K562 (cell line): ENCODE measurements around the gene GRB10. TPM values are rescaled to one million over a fixed set of nuclear protein-coding genes. Genes with fewer than 3 reads are reported as not detected.

Experiments used
- BMI1 ChIP-seq: fragments of 150-350 bp; IDR thresholded peaks from 2 replicates; pipeline ENCODE4 v1.6.1; 2014; ENCODE audit warnings: low read length
- BRD9 ChIP-seq: fragments of 450-650 bp; IDR thresholded peaks from 2 replicates; pipeline ENCODE4 v1.6.1; 2018; ENCODE audit warnings: low read depth; ENCODE audit not compliant: partially characterized antibody
- HDAC2 ChIP-seq: fragments of 450-650 bp; IDR thresholded peaks from 2 replicates; pipeline ENCODE4 v1.6.1; 2016; ENCODE audit warnings: mild to moderate bottlenecking
- JUNB ChIP-seq: fragments of 450-650 bp; formaldehyde crosslinking; conservative IDR thresholded peaks from 2 replicates; pipeline ENCODE4 v1.4.0; 2020; ENCODE audit warnings: mild to moderate bottlenecking
- MAFG ChIP-seq: fragments of 450-650 bp; conservative IDR thresholded peaks from 2 replicates; pipeline ENCODE4 v1.6.1; 2016; ENCODE audit warnings: missing genetic modification characterization, missing compliant biosample characterization
- MTA2 ChIP-seq: fragments of 450-650 bp; IDR thresholded peaks from 2 replicates; pipeline ENCODE4 v1.6.1; 2016; ENCODE audit warnings: low read depth
- POLR3A ChIP-seq: IDR thresholded peaks from 2 replicates; pipeline ENCODE4 v1.6.1; 2011; ENCODE audit warnings: borderline replicate concordance, mild to moderate bottlenecking, moderate library complexity; ENCODE audit not compliant: insufficient read length, insufficient read depth; ENCODE audit errors: extremely low read depth
- RNF2 ChIP-seq: sonication (generic); IDR thresholded peaks from 2 replicates; pipeline ENCODE4 v1.6.1; 2016
- SMARCA4 ChIP-seq: fragments of 450-650 bp; IDR thresholded peaks from 2 replicates; pipeline ENCODE4 v1.6.1; 2016
- SRSF7 ChIP-seq: fragments of 200-400 bp; formaldehyde crosslinking; optimal IDR thresholded peaks from 2 replicates; pipeline ENCODE3; 2017; ENCODE audit warnings: mild to moderate bottlenecking, low read depth, low read length
- TAF1 ChIP-seq: IDR thresholded peaks from 2 replicates; pipeline ENCODE4 v1.6.1; 2011; ENCODE audit warnings: mild to moderate bottlenecking, low read length, moderate library complexity; ENCODE audit not compliant: insufficient read depth, control insufficient read depth, severe bottlenecking; ENCODE audit errors: extremely low read depth
- TRIM24 ChIP-seq, 2 experiments: fragments of 450-650 bp; IDR thresholded peaks; 2 replicates each; pipeline ENCODE4 v1.6.1; 2016
- WHSC1 ChIP-seq: IDR thresholded peaks from one replicate; pipeline ENCODE4 v1.6.1; 2012; ENCODE audit warnings: low read length, control low read depth, inconsistent platforms
- ZBTB49 ChIP-seq: sonication (generic); formaldehyde crosslinking; IDR thresholded peaks from 2 replicates; pipeline ENCODE4 v1.8.0; 2022; ENCODE audit warnings: missing genetic modification reagents, mild to moderate bottlenecking, borderline replicate concordance
- ZBTB7A ChIP-seq: IDR thresholded peaks from 2 replicates; pipeline ENCODE4 v1.6.1; 2011; ENCODE audit warnings: low read depth, mild to moderate bottlenecking, low read length, moderate library complexity, borderline replicate concordance; ENCODE audit not compliant: control insufficient read depth
- ZFP1 ChIP-seq: fragments of 450-650 bp; formaldehyde crosslinking; IDR thresholded peaks from 2 replicates; pipeline ENCODE4 v1.4.0; 2020; ENCODE audit warnings: mild to moderate bottlenecking, mixed read lengths
- ZNF134 ChIP-seq: fragments of 250-450 bp; sonication (Bioruptor Pico); conservative IDR thresholded peaks from 2 replicates; pipeline ENCODE4 v1.4.0; 2020
- ZNF436 ChIP-seq: fragments of 250-450, 450-650 bp; sonication (Bioruptor Pico); formaldehyde crosslinking; IDR thresholded peaks from 2 replicates; pipeline ENCODE4 v1.7.0; 2020; ENCODE audit warnings: mild to moderate bottlenecking
- ZNF583 ChIP-seq: fragments of 250-450 bp; sonication (Bioruptor Pico); IDR thresholded peaks from 2 replicates; pipeline ENCODE4 v1.4.0; 2020
- ZNF695 ChIP-seq: fragments of 450-650 bp; formaldehyde crosslinking; IDR thresholded peaks from 2 replicates; pipeline ENCODE4 v1.4.0; 2020; ENCODE audit warnings: mild to moderate bottlenecking, moderate library complexity
- ZNF780A ChIP-seq: fragments of 250-450 bp; sonication (Bioruptor Pico); IDR thresholded peaks from 2 replicates; pipeline ENCODE4 v1.5.0; 2021; ENCODE audit warnings: mild to moderate bottlenecking
- polyA plus RNA-seq, 8 experiments: library from polyadenylated mRNA; depleted of rRNA in 4 of 8; stranded (reverse) in 5 of 8; unstranded in 3 of 8; fragments of >200 nt; fragmentation: Nextera tagmentation in 2 of 8; fragmentation: Illumina TruSeq in 1 of 8; extraction: Ambion mirVana in 2 of 8; extraction: Trizol in 1 of 8; gene quantifications; 2 replicates each; pipeline versions ENCODE4 v1.2.1 to v1.2.3, GENCODE V29; 2011 to 2014; ENCODE audit warnings: inconsistent platforms in 1 of 8, missing spikeins in 1 of 8
- total RNA-seq, 7 experiments: library from RNA; depleted of rRNA in 6 of 7; stranded (reverse); fragments of >200 nt in 6 of 7; fragmentation: Illumina TruSeq in 2 of 7; extraction: Trizol in 2 of 7; gene quantifications; 2 replicates each; pipeline versions ENCODE4 v1.2.1 to v1.2.3, GENCODE V29; 2011 to 2021; ENCODE audit warnings: low replicate concordance in 1 of 7
- TF ChIP-seq, protein P1 (sequence below): fragments of 450-650 bp; IDR thresholded peaks from 2 replicates; pipeline ENCODE4 v1.7.0; 2016; ENCODE audit warnings: borderline replicate concordance
- TF ChIP-seq, protein P2 (sequence below), 2 experiments: fragments of 250-450 bp in 1 of 2; fragments of 450-650 bp in 1 of 2; sonication (Bioruptor Pico) in 1 of 2; IDR thresholded peaks; 2 replicates each; pipeline versions ENCODE4 v1.6.1 to v1.8.0; 2016 to 2021; ENCODE audit warnings: mild to moderate bottlenecking in 2 of 2, moderate library complexity in 2 of 2, missing compliant biosample characterization in 1 of 2, missing genetic modification characterization in 1 of 2
- TF ChIP-seq, protein P3 (sequence below): sonication (generic); formaldehyde crosslinking; IDR thresholded peaks from 2 replicates; pipeline ENCODE4 v1.8.1; 2022; ENCODE audit warnings: missing genetic modification reagents

The GRB10 gene
- total and polyA plus RNA-seq, 9 of the 15 experiments (the other 6 are each of a cell fraction or from before 2014, with no cell fraction given), result 8.9 to 88.5 (median 40.7) TPM

DNA sequence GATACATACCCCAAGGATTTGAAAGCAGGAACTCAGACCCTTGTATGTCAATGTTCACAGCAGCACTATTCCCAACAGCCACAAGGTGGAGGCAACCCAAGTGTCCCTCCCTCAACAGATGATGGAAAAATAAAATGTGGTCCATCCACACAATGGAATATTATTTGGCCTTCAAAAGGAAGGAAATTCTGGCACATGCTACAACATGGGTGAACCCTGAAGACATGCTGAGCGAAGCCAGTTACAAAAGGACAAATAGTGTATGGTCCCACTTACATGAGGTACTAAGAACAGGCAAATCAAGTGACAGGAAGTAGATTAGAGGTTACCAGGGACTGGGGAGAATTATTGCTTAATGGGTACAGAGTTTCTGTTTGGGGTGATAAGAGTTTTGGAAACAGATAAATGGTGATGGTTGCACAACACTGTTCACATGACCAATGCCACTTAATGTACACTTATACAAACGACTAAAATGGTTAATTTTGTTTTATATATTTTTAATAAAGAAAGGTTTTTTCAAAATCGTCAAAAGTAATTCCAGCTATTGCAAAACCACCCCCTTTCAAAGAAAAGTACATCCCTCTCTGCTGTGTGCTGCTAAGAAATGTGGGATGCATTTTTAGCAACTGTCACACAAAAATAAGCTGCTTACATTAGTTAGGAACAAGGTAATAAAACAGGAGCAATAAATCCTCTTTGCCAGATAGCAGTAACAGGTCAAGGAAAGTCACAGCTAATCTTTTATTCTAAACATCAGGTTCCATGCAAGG, 85.7 kb downstream of the GRB10 start (continued):
- TF ChIP-seq TRIM24 (IDR thresholded peaks at IDR 0.05) (peak; percentile 85 to 90), POLR3A (no peak), HDAC2 (peak; percentile 51; the same call in 1 of the 2 replicates), ZBTB49 (CRISPR knock-in tag) (no peak), SRSF7 (no peak), MAFG (tag) (no peak), SMARCA4 (peak; percentile 75), ZFP1 (CRISPR knock-in tag) (no peak), ZNF134 (CRISPR knock-in tag) (peak; percentile 89), RNF2 (0 out of 2 replicates have a peak, but pooled peaks have one; percentile 25), ZBTB7A (no peak), WHSC1 (no peak), TAF1 (no peak), ZNF695 (CRISPR knock-in tag) (no peak), BMI1 (no peak), BRD9 (no peak), JUNB (CRISPR knock-in tag) (no peak), ZNF780A (CRISPR knock-in tag) (no peak), ZNF436 (CRISPR knock-in tag) (no peak), MTA2 (0 out of 2 replicates have a peak, but pooled peaks have one; percentile 27), ZNF583 (CRISPR knock-in tag) (no peak)
- TF ChIP-seq, protein P1, sequence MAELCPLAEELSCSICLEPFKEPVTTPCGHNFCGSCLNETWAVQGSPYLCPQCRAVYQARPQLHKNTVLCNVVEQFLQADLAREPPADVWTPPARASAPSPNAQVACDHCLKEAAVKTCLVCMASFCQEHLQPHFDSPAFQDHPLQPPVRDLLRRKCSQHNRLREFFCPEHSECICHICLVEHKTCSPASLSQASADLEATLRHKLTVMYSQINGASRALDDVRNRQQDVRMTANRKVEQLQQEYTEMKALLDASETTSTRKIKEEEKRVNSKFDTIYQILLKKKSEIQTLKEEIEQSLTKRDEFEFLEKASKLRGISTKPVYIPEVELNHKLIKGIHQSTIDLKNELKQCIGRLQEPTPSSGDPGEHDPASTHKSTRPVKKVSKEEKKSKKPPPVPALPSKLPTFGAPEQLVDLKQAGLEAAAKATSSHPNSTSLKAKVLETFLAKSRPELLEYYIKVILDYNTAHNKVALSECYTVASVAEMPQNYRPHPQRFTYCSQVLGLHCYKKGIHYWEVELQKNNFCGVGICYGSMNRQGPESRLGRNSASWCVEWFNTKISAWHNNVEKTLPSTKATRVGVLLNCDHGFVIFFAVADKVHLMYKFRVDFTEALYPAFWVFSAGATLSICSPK, result no peak
- TF ChIP-seq, protein P2, sequence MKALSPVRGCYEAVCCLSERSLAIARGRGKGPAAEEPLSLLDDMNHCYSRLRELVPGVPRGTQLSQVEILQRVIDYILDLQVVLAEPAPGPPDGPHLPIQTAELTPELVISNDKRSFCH (CRISPR knock-in tag; IDR thresholded peaks at IDR 0.05), result no peak
- TF ChIP-seq, protein P2 (tag; IDR thresholded peaks at IDR 0.05), result no peak
- TF ChIP-seq, protein P3, sequence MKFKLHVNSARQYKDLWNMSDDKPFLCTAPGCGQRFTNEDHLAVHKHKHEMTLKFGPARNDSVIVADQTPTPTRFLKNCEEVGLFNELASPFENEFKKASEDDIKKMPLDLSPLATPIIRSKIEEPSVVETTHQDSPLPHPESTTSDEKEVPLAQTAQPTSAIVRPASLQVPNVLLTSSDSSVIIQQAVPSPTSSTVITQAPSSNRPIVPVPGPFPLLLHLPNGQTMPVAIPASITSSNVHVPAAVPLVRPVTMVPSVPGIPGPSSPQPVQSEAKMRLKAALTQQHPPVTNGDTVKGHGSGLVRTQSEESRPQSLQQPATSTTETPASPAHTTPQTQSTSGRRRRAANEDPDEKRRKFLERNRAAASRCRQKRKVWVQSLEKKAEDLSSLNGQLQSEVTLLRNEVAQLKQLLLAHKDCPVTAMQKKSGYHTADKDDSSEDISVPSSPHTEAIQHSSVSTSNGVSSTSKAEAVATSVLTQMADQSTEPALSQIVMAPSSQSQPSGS, result no peak
